Hepatocyte (in vitro differentiated cells): Measurements from ENCODE around the gene CRK. TPM values are rescaled to one million over a fixed set of nuclear protein-coding genes. Genes with fewer than 3 reads are reported as not detected.

Experiments
- DNase-seq: peaks from one replicate; pipeline ENCODE4 v3.0.0-alpha.2; 2016; ENCODE audit warnings: low spot score
- H2AFZ ChIP-seq: fragments of 200-600 bp; sonication (generic); 2 replicates; pipeline ENCODE4 v1.6.0; 2016; ENCODE audit warnings: antibody characterized with exemption, mild to moderate bottlenecking
- H3K27ac ChIP-seq: fragments of 200-600 bp; sonication (generic); 2 replicates; pipeline ENCODE4 v1.5.1; 2016; ENCODE audit warnings: mild to moderate bottlenecking
- H3K27me3 ChIP-seq: fragments of 200-600 bp; sonication (generic); 2 replicates; pipeline ENCODE4 v1.6.1; 2016
- H3K36me3 ChIP-seq: fragments of 200-600 bp; sonication (generic); replicated peaks from 2 replicates; pipeline ENCODE4 v1.5.1; 2016; ENCODE audit warnings: low read depth; ENCODE audit not compliant: insufficient read depth
- H3K4me1 ChIP-seq: fragments of 200-600 bp; sonication (generic); 2 replicates; pipeline ENCODE4 v1.5.1; 2016; ENCODE audit warnings: mild to moderate bottlenecking, moderate library complexity; ENCODE audit not compliant: insufficient read depth
- H3K4me2 ChIP-seq: fragments of 200-600 bp; sonication (generic); 2 replicates; pipeline ENCODE4 v1.6.0; 2016
- H3K4me3 ChIP-seq: fragments of 200-600 bp; sonication (generic); 2 replicates; pipeline ENCODE4 v1.5.1; 2016; ENCODE audit warnings: mild to moderate bottlenecking
- H3K79me2 ChIP-seq: fragments of 200-600 bp; sonication (generic); 2 replicates; pipeline ENCODE4 v1.6.0; 2017; ENCODE audit warnings: mild to moderate bottlenecking
- H3K9me2 ChIP-seq: fragments of 200-600 bp; sonication (generic); replicated peaks from 2 replicates; pipeline ENCODE4 v1.6.0; 2017; ENCODE audit warnings: mild to moderate bottlenecking; ENCODE audit not compliant: insufficient read depth
- H3K9me3 ChIP-seq: fragments of 200-600 bp; sonication (generic); 2 replicates; pipeline ENCODE4 v1.5.1; 2016; ENCODE audit warnings: low read depth, mild to moderate bottlenecking
- H4K20me1 ChIP-seq: fragments of 200-600 bp; sonication (generic); 2 replicates; pipeline ENCODE4 v1.6.0; 2016; ENCODE audit warnings: mild to moderate bottlenecking; ENCODE audit not compliant: insufficient read depth, poor library complexity, severe bottlenecking
- CTCF ChIP-seq: fragments of 200-600 bp; sonication (generic); IDR thresholded peaks from 2 replicates; pipeline ENCODE4 v1.5.1; 2016; ENCODE audit warnings: antibody characterized with exemption, mild to moderate bottlenecking; ENCODE audit not compliant: poor library complexity
- EZH2 ChIP-seq: fragments of 200-600 bp; sonication (generic); IDR thresholded peaks from 2 replicates; pipeline ENCODE4 v1.6.1; 2016; ENCODE audit warnings: antibody characterized with exemption, mild to moderate bottlenecking, borderline replicate concordance
- EZH2phosphoT487 ChIP-seq: fragments of 200-600 bp; sonication (generic); IDR thresholded peaks from one replicate; pipeline ENCODE4 v1.6.1; 2018; ENCODE audit warnings: antibody characterized with exemption, mild to moderate bottlenecking, low read depth, moderate library complexity; ENCODE audit not compliant: unreplicated experiment, severe bottlenecking
- WGBS: methylation state at CpG from one replicate; pipeline ENCODE4 v1.1.6; 2016; ENCODE audit warnings: low lambda C conversion rate; ENCODE audit errors: missing lambda C conversion rate; 5-methylcytosine and 5-hydroxymethylcytosine counted together
- polyA plus RNA-seq: library from polyadenylated mRNA; unstranded; fragments of >200 nt; fragmentation: Nextera tagmentation; extraction: Ambion mirVana; gene quantifications from 2 replicates; pipeline ENCODE4 v1.2.1, GENCODE V29; 2016
- total RNA-seq: library from RNA; depleted of rRNA; stranded (reverse); fragments of >200 nt; gene quantifications from 2 replicates; pipeline ENCODE4 v1.2.3, GENCODE V29; 2014

CRK gene
- total and polyA plus RNA-seq, 2 experiments from 2014 or later: 66.5 to 72.1 TPM

- Histone ChIP-seq H3K4me3 (no peak overlapping the region), H3K9me3 (no peaks in the 10 kb centered on the region), H3K27ac (no peak overlapping the region), H2AFZ (no peak overlapping the region), H3K27me3 (no peaks in the 10 kb centered on the region), H3K4me1 (peaks cover 16% of the 10 kb centered on the region), H3K36me3 (no peaks in the 10 kb centered on the region), H4K20me1 (no peaks in the 10 kb centered on the region), H3K4me2 (no peak overlapping the region), H3K9me2 (no peaks in the 10 kb centered on the region), H3K79me2 (peaks cover 25% of the 10 kb centered on the region)
- no peak for DNase-seq
- WGBS: 88% methylated on average over 16 of the region's 20 CpGs
- TF ChIP-seq EZH2phosphoT487 (no peak), EZH2 (no peak), CTCF (no peak)
These were observed 26.6 kb upstream of the CRK start for GRCh38 chr17:1482680-1483079.

- Histone ChIP-seq H3K79me2 (peaks cover 25% of the 10 kb centered on the region), H2AFZ (no peak overlapping the region), H3K4me1 (peaks cover 8% of the 10 kb centered on the region), H3K27me3 (no peaks in the 10 kb centered on the region), H3K9me3 (no peaks in the 10 kb centered on the region), H3K4me3 (no peak overlapping the region), H4K20me1 (no peaks in the 10 kb centered on the region), H3K4me2 (no peak overlapping the region), H3K9me2 (no peaks in the 10 kb centered on the region), H3K27ac (no peak overlapping the region), H3K36me3 (no peaks in the 10 kb centered on the region)
- no peak for DNase-seq
- TF ChIP-seq CTCF (no peak), EZH2phosphoT487 (no peak), EZH2 (no peak)
- WGBS: 93% methylated on average over 11 of the region's 11 CpGs
These were observed 25.7 kb upstream of the CRK start for GRCh38 chr17:1481736-1482135.

- WGBS: 95% methylated on average over 18 of the region's 18 CpGs
- Histone ChIP-seq H3K27ac (no peak overlapping the region), H3K36me3 (no peaks in the 10 kb centered on the region), H4K20me1 (no peaks in the 10 kb centered on the region), H3K4me3 (no peak overlapping the region), H3K4me2 (no peak overlapping the region), H3K9me2 (no peaks in the 10 kb centered on the region), H3K4me1 (no peaks in the 10 kb centered on the region), H3K27me3 (no peaks in the 10 kb centered on the region), H2AFZ (no peak overlapping the region), H3K9me3 (no peaks in the 10 kb centered on the region), H3K79me2 (peaks cover 19% of the 10 kb centered on the region)
- DNase-seq: no peak
- no peak for TF ChIP-seq EZH2phosphoT487
- no peak for TF ChIP-seq CTCF
- TF ChIP-seq EZH2: no peak
These were observed 24.9 kb upstream of the CRK start for GRCh38 chr17:1480747-1481465.
